Stomach smooth muscle (tissue), 2 donors: ENCODE data around the gene SALL3.

Experiments used
- H3K27ac ChIP-seq: one replicate; pipeline ENCODE4 v1.7.0; 2013; ENCODE audit warnings: mild to moderate bottlenecking, low read length, inconsistent platforms
- H3K27me3 ChIP-seq, 2 donors: one replicate each; pipeline ENCODE4 v1.7.0; 2013; ENCODE audit warnings: low read length in 2 of 2; ENCODE audit not compliant: insufficient read depth in 2 of 2, control insufficient read depth in 1 of 2
- H3K36me3 ChIP-seq, 2 donors: one replicate each; pipeline ENCODE4 v1.7.0; 2013; ENCODE audit warnings: low read length in 2 of 2; ENCODE audit not compliant: control insufficient read depth in 2 of 2, insufficient read depth in 2 of 2
- H3K4me1 ChIP-seq: one replicate; pipeline ENCODE4 v1.7.0; 2013; ENCODE audit warnings: low read length; ENCODE audit not compliant: control insufficient read depth, insufficient read depth
- H3K4me3 ChIP-seq, 2 donors: one replicate each; pipeline ENCODE4 v1.7.0; 2013; ENCODE audit warnings: low read length in 2 of 2
- H3K9ac ChIP-seq, 2 donors: one replicate each; pipeline ENCODE4 v1.7.0; 2013; ENCODE audit warnings: low read length in 2 of 2, mild to moderate bottlenecking in 1 of 2
- H3K9me3 ChIP-seq, 2 donors: one replicate each; pipeline ENCODE4 v1.7.0; 2013; ENCODE audit warnings: low read length in 2 of 2; ENCODE audit not compliant: control insufficient read depth in 2 of 2
- donor health status: healthy.
- donor health status: Pancreatic carcinoma.

The SALL3 gene

DNA sequence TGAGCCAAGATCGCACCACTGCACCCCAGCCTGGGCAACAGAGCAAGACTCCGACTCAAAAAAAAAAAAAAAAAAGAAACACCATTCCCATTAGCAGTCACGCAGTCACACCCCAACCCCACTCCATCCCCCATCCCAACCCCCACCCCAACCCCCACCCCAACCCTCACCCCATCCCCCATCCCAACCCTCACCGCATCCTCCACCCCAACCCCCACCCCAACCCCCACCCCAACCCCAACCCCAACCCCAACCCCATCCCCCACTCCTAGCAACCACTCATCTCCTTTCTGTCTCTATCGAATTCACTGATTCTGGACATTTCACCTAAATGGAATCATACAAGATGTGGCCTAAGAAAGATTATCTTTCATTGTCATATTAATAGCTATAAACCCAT lies 63.7 kb downstream of the SALL3 start:
- H3K9me3 ChIP-seq, result no peaks in the 10 kb centered on the region
- peaks cover 0 to 7% of the 10 kb centered on the region in 2 donors for H3K27me3 ChIP-seq
- H3K4me3 ChIP-seq, result no peak overlapping the region
- H3K27ac ChIP-seq, result no peak overlapping the region
- H3K9ac ChIP-seq, result no peak overlapping the region
- H3K4me1 ChIP-seq, result no peaks in the 10 kb centered on the region
- no peaks in the 10 kb centered on the region for H3K36me3 ChIP-seq

DNA sequence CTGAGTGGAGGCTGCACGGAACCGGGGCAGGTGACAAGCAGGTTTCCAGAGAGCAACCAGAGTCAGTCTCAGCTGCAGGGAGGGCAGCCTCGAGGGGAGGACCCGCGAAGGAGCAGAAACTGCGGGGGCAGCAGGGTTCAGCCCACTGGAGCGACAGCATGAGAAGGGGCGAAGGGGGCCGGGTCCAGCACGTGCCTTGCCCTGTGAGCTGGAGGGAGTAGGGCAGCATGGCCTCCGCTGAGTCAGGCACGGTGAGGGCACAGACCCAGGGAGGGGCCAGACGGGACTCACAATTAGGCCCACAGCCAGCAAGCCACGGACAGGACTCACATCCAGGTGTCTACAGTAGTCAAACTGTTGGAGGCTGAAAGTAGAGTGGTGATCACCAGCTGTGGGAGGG lies 66.9 kb downstream of the SALL3 start:
- Histone ChIP-seq H3K27ac (no peak overlapping the region), H3K4me1 (no peaks in the 10 kb centered on the region), H3K36me3 (no peaks in the 10 kb centered on the region), H3K27me3 (peaks cover 0 to 7% of the 10 kb centered on the region in 2 donors), H3K4me3 (no peak overlapping the region), H3K9ac (no peak overlapping the region), H3K9me3 (no peaks in the 10 kb centered on the region)

DNA sequence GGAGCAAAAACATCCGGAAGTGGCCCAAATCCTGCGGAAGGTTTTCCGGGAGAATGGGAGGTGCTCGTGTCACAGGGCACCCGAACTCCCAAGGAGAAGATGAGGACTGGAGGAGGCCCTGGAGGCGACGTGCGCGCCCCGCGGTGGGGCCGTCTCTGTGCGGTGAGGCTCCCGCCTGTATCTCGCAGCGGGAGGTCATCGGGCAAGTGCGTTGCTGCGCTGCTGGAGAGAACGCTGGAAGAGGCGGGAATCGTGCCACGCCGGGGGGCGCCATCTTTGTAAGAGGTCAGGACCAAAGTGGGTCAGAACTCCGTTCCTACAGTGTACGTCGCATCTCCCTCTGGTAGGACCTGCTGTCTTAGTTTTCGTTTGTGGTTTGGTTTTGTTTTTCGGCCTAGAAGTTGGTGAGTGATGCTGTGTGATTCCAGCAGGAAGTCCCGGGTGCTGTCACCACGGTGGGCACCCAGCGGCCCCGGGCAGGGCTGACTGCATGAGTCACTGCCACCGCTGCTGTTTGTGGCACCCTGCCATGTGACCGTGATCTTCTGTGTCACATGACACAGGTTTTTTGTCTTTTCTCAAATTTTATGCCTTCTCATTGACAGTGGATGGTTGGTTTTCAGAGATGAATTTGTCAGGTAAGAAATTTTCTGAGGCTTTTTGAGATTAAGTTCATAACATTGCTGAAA lies 68.1 kb downstream of the SALL3 start:
- peaks cover 0 to 7% of the 10 kb centered on the region in 2 donors for H3K27me3 ChIP-seq
- no peaks in the 10 kb centered on the region for H3K4me1 ChIP-seq
- no peak overlapping the region for H3K4me3 ChIP-seq
- H3K9me3 ChIP-seq, result no peaks in the 10 kb centered on the region
- H3K9ac ChIP-seq, result no peak overlapping the region
- H3K27ac ChIP-seq, result no peak overlapping the region
- H3K36me3 ChIP-seq, result no peaks in the 10 kb centered on the region

GRCh38 chr18:79048245-79048632 lies 68.6 kb downstream of the SALL3 start:
- Histone ChIP-seq H3K9ac (no peak overlapping the region), H3K9me3 (no peaks in the 10 kb centered on the region), H3K4me3 (no peak overlapping the region), H3K36me3 (no peaks in the 10 kb centered on the region), H3K4me1 (no peaks in the 10 kb centered on the region), H3K27me3 (peaks cover 0 to 7% of the 10 kb centered on the region in 2 donors), H3K27ac (no peak overlapping the region)

- Histone ChIP-seq H3K4me3 (no peak overlapping the region), H3K9ac (no peak overlapping the region), H3K9me3 (no peaks in the 10 kb centered on the region), H3K27ac (no peak overlapping the region), H3K36me3 (no peaks in the 10 kb centered on the region), H3K4me1 (no peaks in the 10 kb centered on the region), H3K27me3 (peaks cover 0 to 4% of the 10 kb centered on the region in 2 donors)
Observed at GRCh38 chr18:79049506-79049905, 69.9 kb downstream of the SALL3 start.
